ENCODE measurements around the gene HSPA14. TPM values are rescaled to one million over a fixed set of nuclear protein-coding genes. Genes with fewer than 3 reads are reported as not detected.
"Not testable (repeated sequence)": the region's sequence is repeated elsewhere in the genome, so short reads cannot be mapped to it uniquely, and the experiment has no call there.

HSPA14 gene
- total and polyA plus RNA-seq, 2 donors (not counting 1 experiment from before 2014, with no cell fraction given): 7.4 to 14.3 TPM

GRCh38 chr10:14905890-14906289 is 67.8 kb downstream of the HSPA14 start:
- Histone ChIP-seq H4K20me1 (ENCODE audit: control insufficient read depth, extremely low read depth, insufficient read depth, low read length) (no peaks in the 10 kb centered on the region), H3K4me2 (ENCODE audit: extremely low read depth, insufficient read depth, low read length) (no peak overlapping the region), H3K27ac (ENCODE audit: insufficient read depth, low read length) (no peak overlapping the region), H3K4me1 (ENCODE audit: control insufficient read depth, extremely low read depth, insufficient read depth, low read length) (no peaks in the 10 kb centered on the region), H3K36me3 (ENCODE audit: control insufficient read depth, insufficient read depth, low read length) (peaks cover 8% of the 10 kb centered on the region), H3K79me2 (ENCODE audit: control insufficient read depth, insufficient read depth, low read length) (no peaks in the 10 kb centered on the region), H3K4me3 (replicated peaks in 1 of 4; ENCODE audit: control extremely low read depth in 1 of 4, insufficient read depth in 1 of 4, low read depth in 3 of 4, low read length in 4 of 4) (no peak overlapping the region), H3K9me3 (ENCODE audit: control insufficient read depth, insufficient read depth, low read depth, low read length) (no peaks in the 10 kb centered on the region), H3K9ac (ENCODE audit: insufficient read depth, low read length) (no peak overlapping the region), H2AFZ (ENCODE audit: low read length) (no peak overlapping the region), H3K27me3 (ENCODE audit: control insufficient read depth, insufficient read depth, low read length) (no peaks in the 10 kb centered on the region)
- no peak for DNase-seq (ENCODE audit: low read depth in 2 of 2)
- TF ChIP-seq EZH2 (IDR thresholded peaks at IDR 0.05; ENCODE audit: low read length, missing control alignments) (no peak), CTCF (conservative IDR thresholded peaks at IDR 0.05 in 1 of 2, IDR thresholded peaks at IDR 0.05 in 1 of 2; ENCODE audit: low read depth in 1 of 2, low read length in 2 of 2) (no peak)

- no peak for TF ChIP-seq EZH2 (IDR thresholded peaks at IDR 0.05; ENCODE audit: low read length, missing control alignments)
- no peak for TF ChIP-seq CTCF (conservative IDR thresholded peaks at IDR 0.05 in 1 of 2, IDR thresholded peaks at IDR 0.05 in 1 of 2; ENCODE audit: low read depth in 1 of 2, low read length in 2 of 2)
- Histone ChIP-seq H3K9me3 (ENCODE audit: control insufficient read depth, insufficient read depth, low read depth, low read length) (no peaks in the 10 kb centered on the region), H3K27ac (ENCODE audit: insufficient read depth, low read length) (no peak overlapping the region), H2AFZ (ENCODE audit: low read length) (no peak overlapping the region), H3K4me1 (ENCODE audit: control insufficient read depth, extremely low read depth, insufficient read depth, low read length) (no peaks in the 10 kb centered on the region), H4K20me1 (ENCODE audit: control insufficient read depth, extremely low read depth, insufficient read depth, low read length) (no peaks in the 10 kb centered on the region), H3K9ac (ENCODE audit: insufficient read depth, low read length) (no peak overlapping the region), H3K4me2 (ENCODE audit: extremely low read depth, insufficient read depth, low read length) (no peak overlapping the region), H3K27me3 (ENCODE audit: control insufficient read depth, insufficient read depth, low read length) (no peaks in the 10 kb centered on the region), H3K4me3 (replicated peaks in 1 of 4; ENCODE audit: control extremely low read depth in 1 of 4, insufficient read depth in 1 of 4, low read depth in 3 of 4, low read length in 4 of 4) (no peak overlapping the region), H3K79me2 (ENCODE audit: control insufficient read depth, insufficient read depth, low read length) (no peaks in the 10 kb centered on the region), H3K36me3 (ENCODE audit: control insufficient read depth, insufficient read depth, low read length) (peaks cover 8% of the 10 kb centered on the region)
- no peak for DNase-seq (ENCODE audit: low read depth in 2 of 2)
These were observed 68.7 kb downstream of the HSPA14 start for GRCh38 chr10:14906765-14907164.

GRCh38 chr10:14907591-14907990 is 69.5 kb downstream of the HSPA14 start:
- DNase-seq (ENCODE audit: low read depth in 2 of 2); H3K27ac ChIP-seq (ENCODE audit: insufficient read depth, low read length); H3K4me2 ChIP-seq (ENCODE audit: extremely low read depth, insufficient read depth, low read length); H4K20me1 ChIP-seq (ENCODE audit: control insufficient read depth, extremely low read depth, insufficient read depth, low read length); H3K9ac ChIP-seq (ENCODE audit: insufficient read depth, low read length); H3K4me1 ChIP-seq (ENCODE audit: control insufficient read depth, extremely low read depth, insufficient read depth, low read length); H3K4me3 ChIP-seq (replicated peaks in 1 of 4; ENCODE audit: control extremely low read depth in 1 of 4, insufficient read depth in 1 of 4, low read depth in 3 of 4, low read length in 4 of 4); H2AFZ ChIP-seq (ENCODE audit: low read length); H3K27me3 ChIP-seq (ENCODE audit: control insufficient read depth, insufficient read depth, low read length); H3K79me2 ChIP-seq (ENCODE audit: control insufficient read depth, insufficient read depth, low read length); H3K36me3 ChIP-seq (ENCODE audit: control insufficient read depth, insufficient read depth, low read length); H3K9me3 ChIP-seq (ENCODE audit: control insufficient read depth, insufficient read depth, low read depth, low read length): not testable (repeated sequence)
